ENCODE data around the gene APH1B. TPM values are rescaled to one million over a fixed set of nuclear protein-coding genes. Genes with fewer than 3 reads are reported as not detected.

APH1B gene
- total RNA-seq = 6.2 TPM
- long read RNA-seq, full-length matches to known transcripts = 4 of 7 reads
- long read RNA-seq, partial matches to known transcripts = 1 of 7 reads
- long read RNA-seq, other reads (novel, unspliced or antisense) = 2 of 7 reads

GRCh38 chr15:63277038-63277892 lies at the start of gene APH1B:
Gene APH1B, plus strand, starts transcription at chr15:63277605. Its CDS starts 19 bp downstream, at chr15:63277624.
- peak; percentile 89 for DNase-seq
- H3K4me1 ChIP-seq = peaks cover 20% of the 10 kb centered on the region
- peak; percentile 12 for TF ChIP-seq CTCF (IDR thresholded peaks at IDR 0.05; ENCODE audit: borderline replicate concordance)
- peak within 1 kb of the TSS; percentile 90 for H3K27ac ChIP-seq (replicated peaks)
- intact Hi-C loops (cut with micrococcal nuclease) = loop anchor here (10.0 kb wide), 1 partner anchor 122 kb away; the partner anchor contains the start of gene RPS27L
- H3K9me3 ChIP-seq (replicated peaks) = no peaks in the 10 kb centered on the region
- H3K27me3 ChIP-seq (ENCODE audit: low read depth) = no peaks in the 10 kb centered on the region
- no peaks in the 10 kb centered on the region for H3K36me3 ChIP-seq
- peak within 1 kb of the TSS; percentile 91 for H3K4me3 ChIP-seq

- H3K4me1 ChIP-seq = peaks cover 18% of the 10 kb centered on the region
- H3K4me3 ChIP-seq = no peak overlapping the region
- intact Hi-C loops (cut with micrococcal nuclease) = no loop called here
- H3K36me3 ChIP-seq = no peaks in the 10 kb centered on the region
- no peak overlapping the region for H3K27ac ChIP-seq (replicated peaks)
- H3K27me3 ChIP-seq (ENCODE audit: low read depth) = no peaks in the 10 kb centered on the region
- no peak for DNase-seq
- no peak for TF ChIP-seq CTCF (IDR thresholded peaks at IDR 0.05; ENCODE audit: borderline replicate concordance)
- no peaks in the 10 kb centered on the region for H3K9me3 ChIP-seq (replicated peaks)
Observed at GRCh38 chr15:63227689-63228088, 49.7 kb upstream of the APH1B start.

- H3K36me3 ChIP-seq = no peaks in the 10 kb centered on the region
- H3K27ac ChIP-seq (replicated peaks) = no peak overlapping the region
- H3K9me3 ChIP-seq (replicated peaks) = no peaks in the 10 kb centered on the region
- intact Hi-C loops (cut with micrococcal nuclease) = no loop called here
- DNase-seq = no peak
- peaks cover 53% of the 10 kb centered on the region for H3K4me1 ChIP-seq
- TF ChIP-seq CTCF (IDR thresholded peaks at IDR 0.05; ENCODE audit: borderline replicate concordance) = no peak
- H3K4me3 ChIP-seq = no peak overlapping the region
- H3K27me3 ChIP-seq (ENCODE audit: low read depth) = no peaks in the 10 kb centered on the region
Observed at GRCh38 chr15:63231206-63231605, 46.2 kb upstream of the APH1B start.

GRCh38 chr15:63231706-63232105 lies 45.7 kb upstream of the APH1B start:
- intact Hi-C loops (cut with micrococcal nuclease) = no loop called here
- no peak for TF ChIP-seq CTCF (IDR thresholded peaks at IDR 0.05; ENCODE audit: borderline replicate concordance)
- no peaks in the 10 kb centered on the region for H3K27me3 ChIP-seq (ENCODE audit: low read depth)

GRCh38 chr15:63232405-63232804 lies 45.0 kb upstream of the APH1B start:
- peak overlapping the region; percentile 2 for H3K27ac ChIP-seq (replicated peaks)
- no peak overlapping the region for H3K4me3 ChIP-seq
- H3K9me3 ChIP-seq (replicated peaks) = no peaks in the 10 kb centered on the region
- DNase-seq = no peak
- intact Hi-C loops (cut with micrococcal nuclease) = no loop called here
- no peaks in the 10 kb centered on the region for H3K27me3 ChIP-seq (ENCODE audit: low read depth)
- peaks cover 52% of the 10 kb centered on the region for H3K4me1 ChIP-seq
- H3K36me3 ChIP-seq = no peaks in the 10 kb centered on the region
- no peak for TF ChIP-seq CTCF (IDR thresholded peaks at IDR 0.05; ENCODE audit: borderline replicate concordance)

More at GRCh38 chr15:63231706-63232105, 45.7 kb upstream of the APH1B start:
- Histone ChIP-seq H3K4me3 (no peak overlapping the region), H3K36me3 (no peaks in the 10 kb centered on the region), H3K27ac (replicated peaks) (no peak overlapping the region), H3K9me3 (replicated peaks) (no peaks in the 10 kb centered on the region), H3K4me1 (peaks cover 53% of the 10 kb centered on the region)
- DNase-seq = no peak

Measured in left ventricle myocardium inferior (tissue), 1 donor.